ENCODE data around the gene FCN3. TPM values are rescaled to one million over a fixed set of nuclear protein-coding genes. Genes with fewer than 3 reads are reported as not detected.

The FCN3 gene
- total and polyA plus RNA-seq, 10 of the 15 experiments (the other 5 are each of a cell fraction or from before 2014, with no cell fraction given) = 0.28 TPM; not detected in 9

DNA sequence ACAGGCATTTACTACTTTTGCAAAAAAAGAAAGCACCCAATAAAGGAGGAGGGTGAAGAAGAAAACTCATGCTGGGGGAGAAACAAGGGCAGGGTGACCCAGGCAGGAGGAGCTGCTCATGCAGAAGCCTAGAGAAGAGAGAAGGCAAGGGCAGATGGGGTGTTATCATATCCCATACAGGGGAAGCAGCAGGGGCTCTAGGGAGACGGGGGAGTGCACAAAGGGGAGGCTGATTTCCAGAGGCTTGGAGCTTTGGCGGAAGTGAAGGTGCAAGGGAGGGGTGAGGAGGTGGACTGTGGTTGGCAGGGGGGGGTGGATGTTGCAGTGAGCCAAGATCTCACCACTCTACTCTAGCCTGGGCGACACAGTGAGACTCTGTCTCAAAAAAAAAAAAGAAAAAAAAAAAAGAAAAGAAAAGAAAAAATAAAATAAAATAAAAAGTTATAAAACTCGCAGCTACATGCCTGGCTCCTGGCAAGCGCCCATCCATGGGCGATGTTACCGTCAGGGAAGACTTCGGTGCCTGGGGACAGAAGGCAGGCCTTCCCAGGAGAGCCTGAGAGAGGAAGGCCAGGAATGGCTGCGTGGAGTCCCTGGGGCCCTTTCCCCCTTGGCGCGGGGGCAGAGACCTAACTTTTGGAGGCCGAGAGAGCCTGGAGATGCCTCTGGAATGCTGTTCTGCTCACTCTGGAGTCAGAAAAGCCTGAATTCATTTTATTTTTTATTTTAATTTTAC, 3.3 kb upstream of the FCN3 start (continued):
- TF ChIP-seq, protein P1, sequence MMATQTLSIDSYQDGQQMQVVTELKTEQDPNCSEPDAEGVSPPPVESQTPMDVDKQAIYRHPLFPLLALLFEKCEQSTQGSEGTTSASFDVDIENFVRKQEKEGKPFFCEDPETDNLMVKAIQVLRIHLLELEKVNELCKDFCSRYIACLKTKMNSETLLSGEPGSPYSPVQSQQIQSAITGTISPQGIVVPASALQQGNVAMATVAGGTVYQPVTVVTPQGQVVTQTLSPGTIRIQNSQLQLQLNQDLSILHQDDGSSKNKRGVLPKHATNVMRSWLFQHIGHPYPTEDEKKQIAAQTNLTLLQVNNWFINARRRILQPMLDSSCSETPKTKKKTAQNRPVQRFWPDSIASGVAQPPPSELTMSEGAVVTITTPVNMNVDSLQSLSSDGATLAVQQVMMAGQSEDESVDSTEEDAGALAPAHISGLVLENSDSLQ (IDR thresholded peaks at IDR 0.05) = no peak
- TF ChIP-seq NFYA (IDR thresholded peaks at IDR 0.05; ENCODE audit: borderline replicate concordance, low read depth, low read length) (no peak), EGR1 (IDR thresholded peaks at IDR 0.05; ENCODE audit: borderline replicate concordance in 1 of 2, low read depth in 2 of 2, low read length in 2 of 2) (no peak), CHD2 (IDR thresholded peaks at IDR 0.05; ENCODE audit: borderline replicate concordance, low read depth, low read length) (no peak)

- TF ChIP-seq ESRRA (IDR thresholded peaks at IDR 0.05; ENCODE audit: low read length) (no peak), EGR1 (IDR thresholded peaks at IDR 0.05; ENCODE audit: borderline replicate concordance in 1 of 2, low read depth in 2 of 2, low read length in 2 of 2) (no peak), RAD21 (IDR thresholded peaks at IDR 0.05; ENCODE audit: insufficient read depth, low read depth, low read length) (peak; percentile 20; the same call in 1 of the 2 replicates)
- TF ChIP-seq, protein P2, sequence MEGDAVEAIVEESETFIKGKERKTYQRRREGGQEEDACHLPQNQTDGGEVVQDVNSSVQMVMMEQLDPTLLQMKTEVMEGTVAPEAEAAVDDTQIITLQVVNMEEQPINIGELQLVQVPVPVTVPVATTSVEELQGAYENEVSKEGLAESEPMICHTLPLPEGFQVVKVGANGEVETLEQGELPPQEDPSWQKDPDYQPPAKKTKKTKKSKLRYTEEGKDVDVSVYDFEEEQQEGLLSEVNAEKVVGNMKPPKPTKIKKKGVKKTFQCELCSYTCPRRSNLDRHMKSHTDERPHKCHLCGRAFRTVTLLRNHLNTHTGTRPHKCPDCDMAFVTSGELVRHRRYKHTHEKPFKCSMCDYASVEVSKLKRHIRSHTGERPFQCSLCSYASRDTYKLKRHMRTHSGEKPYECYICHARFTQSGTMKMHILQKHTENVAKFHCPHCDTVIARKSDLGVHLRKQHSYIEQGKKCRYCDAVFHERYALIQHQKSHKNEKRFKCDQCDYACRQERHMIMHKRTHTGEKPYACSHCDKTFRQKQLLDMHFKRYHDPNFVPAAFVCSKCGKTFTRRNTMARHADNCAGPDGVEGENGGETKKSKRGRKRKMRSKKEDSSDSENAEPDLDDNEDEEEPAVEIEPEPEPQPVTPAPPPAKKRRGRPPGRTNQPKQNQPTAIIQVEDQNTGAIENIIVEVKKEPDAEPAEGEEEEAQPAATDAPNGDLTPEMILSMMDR (IDR thresholded peaks at IDR 0.05 in 2 of 3, conservative IDR thresholded peaks at IDR 0.05 in 1 of 3; ENCODE audit: control insufficient read depth in 2 of 3, extremely low read depth in 1 of 3, insufficient read depth in 1 of 3, low read depth in 3 of 3, low read length in 3 of 3) = peak in 2 of 3 experiments; percentile 13 to 28; a peak in 2 of 6 replicates
- TF ChIP-seq, protein P3, sequence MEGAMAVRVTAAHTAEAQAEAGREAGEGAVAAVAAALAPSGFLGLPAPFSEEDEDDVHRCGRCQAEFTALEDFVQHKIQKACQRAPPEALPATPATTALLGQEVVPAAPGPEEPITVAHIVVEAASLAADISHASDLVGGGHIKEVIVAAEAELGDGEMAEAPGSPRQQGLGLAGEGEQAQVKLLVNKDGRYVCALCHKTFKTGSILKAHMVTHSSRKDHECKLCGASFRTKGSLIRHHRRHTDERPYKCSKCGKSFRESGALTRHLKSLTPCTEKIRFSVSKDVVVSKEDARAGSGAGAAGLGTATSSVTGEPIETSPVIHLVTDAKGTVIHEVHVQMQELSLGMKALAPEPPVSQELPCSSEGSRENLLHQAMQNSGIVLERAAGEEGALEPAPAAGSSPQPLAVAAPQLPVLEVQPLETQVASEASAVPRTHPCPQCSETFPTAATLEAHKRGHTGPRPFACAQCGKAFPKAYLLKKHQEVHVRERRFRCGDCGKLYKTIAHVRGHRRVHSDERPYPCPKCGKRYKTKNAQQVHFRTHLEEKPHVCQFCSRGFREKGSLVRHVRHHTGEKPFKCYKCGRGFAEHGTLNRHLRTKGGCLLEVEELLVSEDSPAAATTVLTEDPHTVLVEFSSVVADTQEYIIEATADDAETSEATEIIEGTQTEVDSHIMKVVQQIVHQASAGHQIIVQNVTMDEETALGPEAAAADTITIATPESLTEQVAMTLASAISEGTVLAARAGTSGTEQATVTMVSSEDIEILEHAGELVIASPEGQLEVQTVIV (IDR thresholded peaks at IDR 0.05; ENCODE audit: borderline replicate concordance, partially characterized antibody) = no peak
- ChIA-PET RAD21 (ENCODE audit: unreplicated experiment) (no interaction called here), POLR2A (interaction anchor here (0.6 kb wide), 3 partner anchors 26 to 46 kb away, joined by 3 to 5 read pairs (median 4); no protein-coding TSS in a partner anchor), CTCF (interaction anchor here (0.6 to 1.2 kb wide), 4 partner anchors 71 to 270 kb away, joined by 3 to 4 read pairs (median 4); no protein-coding TSS in a partner anchor), SMC1A (ENCODE audit: uncharacterized antibody, unreplicated experiment) (no interaction called here)
- Histone ChIP-seq H3K4me1 (ENCODE audit: control insufficient read depth, insufficient read depth, low read length) (peaks cover 10% of the 10 kb centered on the region), H3K9me3 (replicated peaks; ENCODE audit: control insufficient read depth, insufficient read depth, low read length) (no peaks in the 10 kb centered on the region), H3K4me3 (no peak overlapping the region), H3K27ac (ENCODE audit: control insufficient read depth, insufficient read depth) (no peak overlapping the region), H3K4me2 (ENCODE audit: control insufficient read depth, insufficient read depth) (no peak overlapping the region), H2AFZ (ENCODE audit: control insufficient read depth, low read depth, low read length) (no peak overlapping the region), H3K79me2 (ENCODE audit: control insufficient read depth, insufficient read depth, low read length) (no peaks in the 10 kb centered on the region), H3K9ac (ENCODE audit: control insufficient read depth, insufficient read depth, low read length) (no peak overlapping the region), H4K20me1 (ENCODE audit: control insufficient read depth, insufficient read depth) (no peaks in the 10 kb centered on the region; the same call in 1 of the 2 replicates), H3K27me3 (replicated peaks in 1 of 2; ENCODE audit: control insufficient read depth in 2 of 2, insufficient read depth in 2 of 2, low read length in 1 of 2) (no peaks in the 10 kb centered on the region; a peak in 1 of 4 replicates), H3K36me3 (ENCODE audit: control insufficient read depth in 2 of 2, insufficient read depth in 2 of 2, low read length in 1 of 2) (no peaks in the 10 kb centered on the region)
- BruUV-seq (replicated peaks) = no TSS peak
- 75% methylated on average over 10 of the region's 11 CpGs for WGBS (ENCODE audit: insufficient coverage, insufficient replicate concordance, low lambda C conversion rate, missing lambda C conversion rate)
- FAIRE-seq (no peak), ATAC-seq (peak; percentile 61), DNase-seq (ENCODE audit: low read depth, low spot score) (no peak)
- intact Hi-C loops (cut with micrococcal nuclease; ENCODE audit: unreplicated experiment) = no loop called here
- in situ Hi-C loops (cut with MboI) = no loop called here
These were observed 1.6 kb downstream of the FCN3 start for GRCh38 chr1:27372808-27373690.

Measured in GM12878 (cell line).